ENCODE data around the gene PAX5.

The PAX5 gene

DNA sequence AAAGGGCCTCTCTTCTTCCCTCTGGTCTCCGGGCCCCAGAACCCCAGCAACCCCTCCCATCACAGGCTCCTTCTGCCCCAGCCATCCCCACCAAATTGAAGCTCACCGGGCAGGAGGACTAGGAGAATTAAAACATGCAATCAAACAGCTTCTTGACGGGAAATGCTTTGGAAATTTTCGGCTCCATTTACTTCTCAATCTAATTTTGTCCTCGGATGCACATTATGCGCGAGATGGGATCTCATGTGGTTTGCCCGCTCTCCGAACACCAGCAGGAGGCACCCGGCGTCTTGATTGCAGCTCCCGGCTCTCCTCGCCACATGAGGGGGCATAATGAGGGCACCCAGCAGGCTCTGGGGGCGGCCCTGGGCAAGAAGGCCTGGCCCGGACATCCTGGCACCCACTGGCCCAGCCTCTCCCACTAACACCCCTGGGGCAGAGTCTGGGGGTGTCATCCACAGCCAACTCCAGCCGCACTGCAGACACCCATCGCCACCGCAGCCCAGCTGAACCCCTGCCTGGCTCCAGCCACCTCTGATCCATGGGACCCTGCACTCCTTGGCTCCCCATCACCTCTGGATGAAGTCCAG lies 135.5 kb downstream of the PAX5 start:
- no peak for DNase-seq

DNA sequence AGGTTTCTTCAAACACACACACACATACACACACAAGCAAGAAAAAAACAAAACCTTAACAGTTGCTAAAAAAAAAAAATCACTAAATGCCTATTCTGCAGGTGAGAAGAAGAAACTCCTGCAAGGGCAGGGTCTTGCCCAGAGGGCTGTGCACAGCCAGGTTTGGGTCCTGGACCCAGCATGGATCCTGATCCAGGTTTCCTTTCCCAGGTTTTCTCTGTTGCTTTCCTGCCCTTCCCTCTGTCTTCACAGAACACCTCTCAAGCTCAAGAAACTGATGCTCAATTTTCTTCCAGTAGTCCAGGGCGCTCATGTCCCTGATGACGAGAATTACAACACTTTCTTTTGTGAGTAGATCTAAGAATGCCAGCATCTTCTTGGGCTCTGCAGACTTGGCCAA lies 136.6 kb downstream of the PAX5 start:
- DNase-seq: no peak

DNA sequence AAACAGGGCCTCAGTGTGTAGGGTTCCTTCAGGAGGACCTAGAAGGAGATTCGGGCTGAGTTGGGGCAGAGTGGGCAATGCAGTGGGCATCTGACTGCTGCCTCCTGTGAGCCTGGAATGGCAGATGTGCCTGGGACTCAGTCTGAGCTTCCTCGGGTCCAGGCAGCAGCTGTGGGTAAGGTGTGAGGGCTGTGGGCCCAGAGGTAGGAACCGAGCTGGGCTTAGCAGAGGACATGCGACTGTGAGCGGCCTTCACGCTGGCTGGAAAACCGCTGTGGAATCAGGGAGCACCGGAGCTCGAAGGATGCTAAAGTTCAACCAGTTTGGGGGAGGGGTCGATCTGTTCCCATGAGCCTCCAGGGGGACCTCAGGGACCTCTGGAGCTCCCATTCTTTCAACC lies 137.0 kb downstream of the PAX5 start:
- no peak for DNase-seq

DNA sequence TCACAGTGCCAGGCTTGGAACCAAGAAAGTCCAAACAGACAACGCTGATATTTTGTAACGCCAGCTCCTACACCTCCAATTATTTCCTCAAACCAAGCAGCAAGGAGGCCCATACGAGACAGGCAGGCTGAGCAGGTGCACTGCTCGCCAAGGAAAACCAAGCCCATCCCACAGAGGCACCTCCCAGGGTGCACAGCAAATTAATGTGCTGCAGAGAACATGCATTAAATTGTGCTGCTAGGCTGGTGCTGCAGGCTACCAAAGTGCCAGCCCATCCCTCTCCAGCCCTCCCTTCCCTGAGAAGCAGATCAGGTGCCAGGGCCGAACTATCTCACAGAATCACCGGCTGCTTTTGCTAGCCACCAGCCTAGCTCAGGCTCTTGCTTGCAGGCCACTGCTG lies 137.8 kb downstream of the PAX5 start:
- DNase-seq: no peak

DNA sequence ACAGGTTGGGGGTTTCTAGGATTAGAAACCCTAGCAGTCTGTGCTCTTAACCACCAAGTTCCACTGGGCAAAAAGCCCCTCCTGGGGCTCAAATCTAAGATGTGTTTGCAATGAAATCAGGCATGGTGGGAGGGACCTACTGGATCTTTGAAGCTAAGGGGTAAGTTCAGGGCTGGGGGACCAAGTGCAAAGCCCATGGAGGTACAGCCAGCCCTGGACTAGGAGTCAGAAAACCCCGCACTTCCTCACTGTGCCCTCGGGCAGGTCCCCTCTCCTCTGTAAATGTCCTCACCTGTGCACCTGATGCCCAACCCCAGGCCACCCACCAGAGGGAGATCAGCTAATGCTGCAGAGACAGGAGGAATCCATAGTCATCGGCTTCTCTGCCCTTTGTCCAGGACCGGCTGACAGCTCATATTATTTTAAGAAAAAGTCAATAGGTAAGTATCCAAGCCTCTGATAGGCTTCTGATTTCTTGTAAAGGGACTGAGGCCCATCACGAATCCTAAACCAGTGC lies 138.3 kb downstream of the PAX5 start:
- DNase-seq: no peak

DNA sequence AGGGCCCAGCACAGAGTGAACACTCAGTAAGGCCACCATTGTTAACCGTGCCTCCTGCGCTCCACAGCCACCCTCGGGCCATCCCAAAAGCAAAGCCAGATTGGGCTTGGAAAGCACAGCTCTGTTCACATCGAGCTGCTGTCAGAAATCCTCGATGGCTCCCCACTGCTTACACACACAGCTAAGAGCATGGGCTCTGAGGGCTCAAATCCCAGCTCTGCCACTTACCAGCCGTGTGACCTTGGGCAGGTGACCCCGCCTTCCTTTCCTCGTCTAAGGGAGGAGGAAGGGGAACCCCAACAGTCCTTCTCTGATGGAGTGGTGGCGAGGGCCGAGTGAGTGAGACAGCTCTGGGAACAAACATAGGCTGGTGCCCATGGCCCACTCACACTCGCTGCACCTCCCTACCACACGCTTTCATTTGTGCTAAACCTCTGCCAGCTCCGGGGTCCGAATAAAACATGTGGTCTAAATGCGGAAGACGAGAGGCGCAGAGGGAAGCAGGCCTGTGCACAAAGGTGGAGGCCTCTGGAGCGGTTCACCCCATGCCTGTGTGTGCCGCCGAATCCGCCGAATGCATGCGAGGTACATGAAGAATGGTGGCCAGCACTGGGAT lies 139.3 kb downstream of the PAX5 start:
- no peak for DNase-seq

DNA sequence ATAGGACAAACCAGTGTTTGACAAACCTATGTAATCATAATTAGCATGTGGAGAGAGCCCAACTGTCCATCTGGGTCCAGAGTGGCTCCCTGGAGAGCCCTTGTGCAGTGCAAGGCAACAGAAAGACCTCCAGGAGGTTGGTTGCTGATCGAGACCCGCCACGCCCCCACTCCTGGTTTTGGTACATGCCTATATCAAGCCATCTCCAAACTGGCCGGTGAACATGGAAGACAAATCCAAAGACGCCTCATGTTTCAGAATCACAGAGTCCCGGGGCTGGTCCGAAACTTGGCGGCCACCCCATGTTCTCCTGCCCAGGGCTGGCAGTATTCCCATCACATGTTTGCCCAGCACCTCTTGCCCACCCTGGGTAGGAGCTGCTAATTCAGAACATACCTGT lies 140.2 kb downstream of the PAX5 start:
- DNase-seq: no peak

DNA sequence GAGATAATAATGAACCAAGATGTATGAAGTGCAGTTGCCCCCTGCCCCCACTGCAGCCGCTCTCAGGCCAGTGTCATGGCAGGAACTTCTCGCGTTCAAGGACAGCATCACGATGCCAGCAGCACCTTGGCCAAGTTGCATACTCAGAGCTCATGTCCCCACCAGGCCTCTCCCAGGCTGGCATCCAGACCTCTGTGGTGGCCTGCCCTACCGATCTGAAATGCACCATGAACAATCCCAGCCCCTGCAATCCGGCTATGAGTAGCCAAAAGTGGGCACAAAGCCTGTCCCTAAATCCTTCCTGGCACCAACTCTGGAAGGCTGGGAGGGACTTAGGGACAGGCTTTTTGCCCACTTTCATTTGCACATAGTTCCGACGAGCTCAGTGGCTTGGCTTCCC lies 140.9 kb downstream of the PAX5 start:
- DNase-seq: no peak

DNA sequence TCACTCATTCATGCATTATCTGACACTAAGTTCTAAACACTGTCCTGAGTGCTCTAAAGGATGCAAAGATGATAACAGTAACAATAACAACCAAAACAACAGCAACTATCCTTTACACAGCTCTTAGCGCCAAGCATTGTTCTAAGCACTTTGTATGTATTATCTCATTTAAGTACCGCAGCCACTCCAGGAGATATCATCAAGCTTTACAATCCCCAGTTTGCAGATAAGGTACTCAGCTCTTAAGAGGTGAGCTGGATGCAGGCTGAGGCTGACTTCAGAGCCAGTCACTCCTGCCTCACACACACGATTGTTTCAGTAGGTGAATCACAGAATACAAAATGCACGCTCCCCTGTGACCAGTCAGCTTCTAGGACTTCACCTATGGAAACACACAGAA lies 141.8 kb downstream of the PAX5 start:
- no peak for DNase-seq

DNA sequence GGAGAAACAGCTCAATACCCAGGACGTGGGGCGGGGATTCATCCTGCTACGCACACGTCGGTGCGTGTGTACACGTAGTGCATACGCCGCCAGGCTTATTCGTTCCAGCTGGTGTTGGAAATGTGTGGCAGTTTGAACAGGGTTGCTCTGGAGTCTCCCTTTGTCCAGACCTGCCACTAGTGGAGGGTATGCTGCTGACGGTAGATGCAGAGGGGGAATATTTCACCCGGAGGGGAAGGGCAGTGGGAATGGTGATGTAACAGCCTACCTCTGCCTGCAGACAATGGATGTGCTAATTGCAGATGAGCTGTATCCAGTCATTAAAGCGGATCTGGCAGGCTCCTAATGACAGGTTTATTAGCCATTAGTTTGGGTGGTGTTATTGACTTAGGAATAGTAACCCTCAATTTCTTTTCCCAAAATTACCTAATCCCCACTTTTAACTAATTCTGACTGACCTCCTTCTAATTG lies 142.7 kb downstream of the PAX5 start:
- no peak for DNase-seq

DNA sequence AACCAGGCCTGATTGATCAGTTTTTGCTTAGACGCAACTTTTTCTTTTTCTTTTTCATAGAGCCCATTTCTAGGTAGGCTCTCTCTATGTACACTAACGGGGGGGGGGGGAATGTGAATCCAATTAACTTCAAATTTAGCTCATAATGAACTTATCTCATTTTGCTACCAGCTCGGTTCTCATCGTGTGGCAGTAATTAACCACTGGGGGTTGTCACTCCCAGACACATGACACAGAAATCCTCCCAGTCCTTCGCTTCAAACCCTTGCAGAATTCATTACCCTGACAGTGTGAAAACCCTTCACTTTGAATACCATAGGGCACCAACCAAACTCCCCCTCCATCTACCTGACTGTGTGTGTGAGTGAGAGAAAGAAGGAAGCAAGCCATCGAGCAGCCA lies 144.2 kb downstream of the PAX5 start:
- DNase-seq: no peak

DNA sequence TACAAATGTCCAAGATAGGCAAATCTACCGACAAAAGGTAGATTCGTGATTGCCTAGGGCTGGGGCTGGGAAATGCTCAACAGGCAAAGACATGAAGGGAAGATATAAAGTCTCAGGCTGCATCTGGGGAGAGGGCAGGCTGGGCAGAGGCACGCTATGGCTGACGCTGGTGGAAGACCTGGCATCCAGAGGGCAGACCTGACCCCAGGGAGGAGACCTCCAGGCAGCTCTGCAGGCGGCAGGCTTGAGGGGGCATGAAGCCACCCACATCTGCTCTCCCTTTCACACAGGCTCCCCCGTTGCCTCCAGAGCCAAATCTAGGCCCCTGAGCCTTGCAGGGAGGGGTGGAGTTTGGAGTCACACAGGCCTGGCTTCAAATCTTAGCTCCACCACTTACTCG lies 145.5 kb downstream of the PAX5 start:
- DNase-seq: no peak

DNA sequence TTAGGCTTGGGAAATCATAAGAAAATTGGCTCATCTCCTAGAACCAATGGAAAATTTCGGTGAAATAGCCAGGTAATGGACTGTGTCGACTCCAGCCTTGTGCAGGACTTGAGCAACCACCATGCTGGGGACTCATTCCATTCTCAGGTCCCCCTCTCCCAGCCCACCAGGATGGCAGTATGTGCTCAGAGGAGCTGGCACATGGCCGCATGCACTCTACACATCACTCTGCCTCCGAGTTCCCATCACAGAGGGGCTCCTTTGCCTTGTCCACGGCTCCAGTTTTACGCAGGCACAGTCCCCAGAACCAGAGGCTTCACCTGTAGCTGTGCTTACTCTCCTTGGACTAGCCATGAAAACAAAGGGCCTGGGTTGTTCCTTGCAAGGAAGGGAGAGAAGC lies 149.3 kb downstream of the PAX5 start:
- no peak for DNase-seq

DNA sequence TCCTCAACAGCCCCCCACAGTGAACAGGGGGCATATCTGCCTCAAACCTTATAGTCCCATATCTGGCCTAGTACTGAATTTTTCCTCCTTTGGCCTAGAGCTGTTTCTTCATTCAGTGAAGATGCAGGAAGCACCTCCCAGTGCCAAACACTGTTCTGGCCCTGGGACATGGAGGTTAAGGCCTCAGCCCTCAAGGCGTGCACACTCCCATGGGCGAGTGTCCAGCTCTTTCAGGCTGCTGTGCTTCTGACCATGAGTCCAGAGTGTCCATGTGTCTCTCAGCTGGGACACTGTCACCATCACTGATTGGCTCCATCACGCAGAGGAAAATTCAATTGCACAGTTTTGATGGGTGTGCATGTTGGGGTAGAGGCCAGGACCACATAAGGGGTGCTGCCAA lies 151.5 kb downstream of the PAX5 start:
- no peak for DNase-seq

DNA sequence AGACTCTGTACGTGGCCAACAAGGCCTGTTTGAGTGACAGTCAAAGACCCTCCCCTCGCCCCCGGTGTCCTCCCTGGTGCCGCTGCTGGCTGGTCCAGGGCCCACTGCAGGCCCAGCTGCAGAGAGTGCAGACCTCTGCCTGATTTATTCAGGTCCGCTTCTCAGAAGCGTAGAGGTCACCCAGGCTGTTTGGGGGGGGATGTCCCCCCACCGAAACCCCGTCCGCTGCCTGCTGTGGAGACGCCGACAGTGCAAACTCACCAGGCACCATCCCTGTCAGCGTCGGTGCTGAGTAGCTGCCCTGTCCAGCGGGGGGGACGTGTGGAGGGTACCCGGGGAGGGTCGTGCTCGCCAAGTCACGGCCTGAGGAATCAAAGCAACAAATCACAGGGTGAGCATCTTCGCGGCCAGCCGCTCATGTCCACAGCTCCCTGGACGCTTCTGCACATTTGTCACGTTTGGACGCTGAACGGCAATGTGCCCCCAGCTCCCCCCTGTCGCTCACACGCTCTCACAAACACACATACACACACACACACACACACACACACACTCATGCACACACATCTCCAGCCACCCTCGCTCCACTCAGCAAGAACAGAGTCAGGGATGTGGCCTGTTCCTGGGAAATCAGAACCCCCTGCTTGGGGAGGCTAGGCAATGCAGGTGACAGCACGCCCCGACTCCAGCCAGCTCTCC lies 152.2 kb downstream of the PAX5 start:
- no peak for DNase-seq

DNA sequence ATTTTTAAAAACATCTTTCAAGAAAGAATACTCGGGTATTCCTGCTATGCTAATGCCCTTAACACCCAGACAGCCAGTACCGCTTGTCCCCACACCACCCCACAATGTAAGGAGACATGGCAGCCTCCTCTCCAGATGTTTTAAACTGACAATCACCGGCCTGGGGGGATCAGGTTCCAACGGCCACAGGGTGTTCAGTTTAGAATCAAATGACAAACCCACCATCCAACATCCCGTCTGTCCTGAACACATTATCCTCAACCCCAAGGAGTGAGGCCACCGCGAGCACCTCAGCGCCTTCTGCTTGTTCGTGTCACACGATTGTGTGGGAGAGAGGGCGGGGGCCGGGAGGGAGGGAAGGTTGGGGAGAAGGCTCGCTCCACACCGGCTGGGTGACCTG lies 152.8 kb downstream of the PAX5 start:
- DNase-seq: no peak

DNA sequence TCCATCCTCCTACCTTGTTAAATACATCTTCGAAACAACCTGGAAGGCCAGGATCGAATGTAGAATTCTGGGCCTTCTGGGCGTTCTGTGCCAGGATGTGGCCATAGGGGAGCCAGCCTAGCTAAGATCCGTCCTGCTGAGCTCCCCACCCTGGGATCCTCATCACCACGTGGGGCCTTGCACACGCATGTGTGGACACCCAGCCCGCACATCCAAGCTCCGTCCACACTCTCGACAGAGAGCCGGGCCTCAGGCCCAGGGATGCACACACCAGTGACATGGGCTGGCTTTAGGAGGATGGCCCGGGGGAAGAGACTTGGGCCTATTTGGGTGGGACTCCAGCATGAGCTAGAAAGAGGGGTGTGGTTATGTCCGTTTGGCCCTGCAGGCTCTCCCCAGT lies 154.0 kb downstream of the PAX5 start:
- DNase-seq: no peak

DNA sequence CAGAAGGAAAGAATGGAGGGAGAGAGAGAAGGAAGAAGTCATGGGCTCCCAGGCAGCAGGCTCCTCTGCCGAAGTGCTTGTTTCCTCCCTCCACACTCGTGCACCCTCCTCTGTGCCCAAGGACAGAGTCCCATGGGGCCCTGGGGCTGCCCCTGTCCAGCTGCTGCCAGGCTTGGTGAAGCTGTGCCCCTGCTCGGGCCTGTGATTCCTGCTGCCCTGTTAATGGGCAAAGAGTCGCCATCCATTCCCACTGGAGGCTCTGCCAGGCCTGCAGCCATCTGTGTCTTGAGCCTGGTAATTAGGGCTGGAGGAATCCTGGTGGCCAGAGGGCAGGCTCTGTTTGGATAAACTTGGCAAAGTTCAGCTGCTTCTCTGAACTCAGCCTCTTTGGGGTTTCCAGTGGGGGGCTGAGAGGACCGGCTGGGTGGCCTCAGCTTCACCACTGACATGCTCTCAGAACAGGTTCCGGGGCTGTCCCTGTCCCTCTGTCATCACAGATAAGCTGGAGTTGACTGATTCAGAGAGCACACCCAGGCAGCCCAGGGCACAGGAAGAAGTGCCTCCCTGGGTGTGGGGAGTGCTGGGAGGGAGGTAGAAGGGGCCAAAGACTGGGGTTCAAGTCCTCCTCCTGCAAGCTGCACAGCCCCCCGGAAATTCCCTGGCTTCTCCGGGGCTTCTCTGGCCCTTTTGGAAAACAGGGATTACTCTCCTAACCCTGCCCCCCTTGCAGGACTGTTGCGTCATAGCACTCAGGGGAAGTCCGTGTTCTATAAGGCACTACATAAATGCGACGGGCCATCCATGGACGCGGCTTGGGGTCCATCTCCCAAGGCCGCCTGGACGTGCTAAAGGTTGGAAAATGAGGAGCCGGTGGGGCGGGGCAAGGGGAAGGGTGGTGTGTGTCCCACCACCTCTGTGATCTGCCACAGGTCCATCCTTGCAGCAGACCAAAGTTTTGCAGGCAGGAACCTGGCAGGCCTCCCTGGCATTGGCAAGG lies 154.8 kb downstream of the PAX5 start:
- no peak for DNase-seq

DNA sequence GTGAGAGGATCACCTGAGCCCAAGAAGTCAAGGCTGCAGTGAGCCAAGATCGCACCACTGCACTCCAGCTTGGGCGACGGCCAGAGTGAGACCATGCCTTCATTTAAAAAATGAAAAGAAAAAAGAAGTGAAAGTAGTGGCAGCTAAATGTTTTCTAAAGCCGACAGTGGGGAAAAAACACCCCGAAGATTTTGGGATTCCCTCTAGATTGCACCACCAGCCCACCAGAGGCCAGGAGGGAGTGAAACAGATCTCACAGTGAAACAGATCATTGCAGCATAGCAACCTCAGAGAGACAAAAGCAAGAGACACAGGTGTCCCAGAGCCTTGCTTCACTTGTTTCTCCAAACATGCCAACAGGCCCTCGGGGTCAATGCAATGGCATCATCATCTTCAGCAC lies 156.8 kb downstream of the PAX5 start:
- DNase-seq: no peak

DNA sequence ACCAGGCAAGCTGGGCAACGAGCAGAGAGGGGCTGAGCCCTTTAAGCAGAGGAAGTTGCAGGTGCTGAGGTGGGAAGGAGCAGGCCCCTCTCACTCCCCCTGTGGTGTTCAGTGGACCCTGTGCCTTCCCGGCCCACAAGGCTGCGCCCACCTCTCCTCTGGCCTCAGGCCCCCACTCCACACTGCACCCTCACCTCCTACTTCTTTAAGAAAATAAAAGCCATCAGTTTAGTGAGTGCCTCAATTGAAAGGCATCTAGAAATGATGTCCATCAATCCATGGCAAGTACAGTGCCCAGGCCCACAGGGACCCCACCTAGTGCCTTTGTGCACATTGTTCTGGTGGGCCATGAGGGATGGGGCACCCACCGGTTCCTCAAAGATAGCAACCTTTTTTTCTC lies 158.0 kb downstream of the PAX5 start:
- DNase-seq: no peak

DNA sequence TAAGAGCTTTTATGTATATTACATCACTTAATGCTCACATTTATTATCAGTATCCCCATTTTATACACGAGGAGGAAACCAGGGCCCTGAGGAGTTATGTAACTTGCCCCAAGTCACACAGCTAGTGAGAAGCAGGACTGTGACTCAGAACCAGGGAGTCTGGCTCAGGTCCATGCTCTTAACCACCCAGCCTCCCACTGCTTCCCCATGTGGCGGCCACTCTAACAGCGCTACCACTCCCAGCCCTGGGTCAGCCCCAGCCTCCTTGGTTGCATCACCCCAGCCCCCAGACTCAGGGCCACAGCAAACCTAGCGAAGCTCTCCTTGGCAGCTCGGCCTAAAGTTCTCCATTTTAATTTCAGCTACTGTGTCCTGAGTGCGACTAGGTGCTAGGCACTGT lies 159.1 kb downstream of the PAX5 start:
- no peak for DNase-seq

DNA sequence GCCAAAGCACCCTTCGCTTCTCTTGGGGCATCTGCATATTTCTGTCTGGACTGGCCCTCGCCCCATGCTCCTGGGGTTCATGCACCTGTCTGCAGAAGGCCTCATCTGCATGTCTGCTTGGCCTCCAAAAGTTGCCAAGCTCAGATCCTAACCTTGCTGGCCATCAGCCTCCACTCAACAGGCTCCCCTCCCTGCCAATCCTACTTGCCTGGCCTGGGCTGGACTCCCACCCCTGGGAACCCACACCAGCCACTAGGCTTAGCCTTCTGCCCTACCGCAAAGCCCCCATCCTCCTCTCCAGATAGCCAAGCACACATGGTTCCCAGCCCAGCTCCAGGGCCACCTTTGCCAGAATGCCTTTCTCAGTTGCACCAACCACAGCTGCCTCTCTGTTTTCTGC lies 159.8 kb downstream of the PAX5 start:
- DNase-seq: no peak

DNA sequence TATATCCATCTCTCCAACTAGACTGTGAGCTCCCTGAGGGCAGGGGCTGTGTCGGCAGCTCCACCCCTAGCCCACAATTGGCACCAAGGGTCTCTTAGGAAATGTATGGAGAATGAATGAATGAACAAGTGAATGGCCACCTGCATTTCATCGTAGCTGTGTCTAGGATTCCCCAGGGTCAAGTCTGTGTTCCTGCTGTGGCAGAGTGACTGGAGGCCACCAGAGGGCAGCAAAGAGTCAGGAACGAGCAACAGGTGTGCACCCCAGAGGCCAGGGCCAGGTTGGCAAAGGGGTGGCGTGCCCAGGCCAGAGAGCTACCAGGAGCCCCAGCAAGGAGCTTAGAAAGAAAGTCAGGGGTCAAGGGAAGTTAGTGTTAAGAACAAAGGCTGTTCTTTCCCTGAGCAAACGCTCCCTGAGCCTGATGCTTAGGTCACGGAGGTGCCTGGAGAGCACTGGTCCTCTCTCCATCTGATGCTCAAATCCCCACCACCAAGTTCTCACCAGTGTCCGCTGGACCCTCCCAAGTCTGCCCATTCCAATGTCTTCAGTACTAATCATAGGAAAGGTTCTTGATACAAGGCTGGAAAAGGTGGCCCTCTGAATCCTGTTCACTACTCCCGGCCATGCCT lies 160.7 kb downstream of the PAX5 start:
- no peak for DNase-seq
